Endothelial cell of umbilical vein (primary cell): ENCODE results near the gene OXNAD1. TPM values are rescaled to one million over a fixed set of nuclear protein-coding genes. Genes with fewer than 3 reads are reported as not detected.

ENCODE experiments used
- BruUV-seq: library from RNA; stranded (reverse); fragments of 400-500 nt; replicated peaks from 2 replicates; lab custom pipeline; 2021; lab: Mats Ljungman, UMichigan
- CTCF ChIA-PET: fragments of 300-600, 350-600 bp; sonication (Branson Sonifier 250); formaldehyde crosslinking; loops from one replicate; lab custom pipeline; 2021; ENCODE audit warnings: antibody characterized with exemption, inconsistent platforms; lab: Charles Lee
- POLR2A ChIA-PET: fragments of 300-600, 350-600 bp; sonication (Branson Sonifier 250); formaldehyde crosslinking; loops from one replicate; lab custom pipeline; 2021; ENCODE audit warnings: antibody characterized with exemption, inconsistent platforms; lab: Charles Lee
- DNase-seq: peaks from one replicate; pipeline ENCODE4 v3.0.0-alpha.2; 2011; ENCODE audit warnings: low read depth, low spot score
- FAIRE-seq: peaks from 2 replicates; lab custom pipeline; 2011; peaks lifted over from hg19 to GRCh38; lab: Jason Lieb, UNC
- H2AFZ ChIP-seq: 2 replicates; pipeline ENCODE4 v1.6.0; 2012; ENCODE audit warnings: low read depth, low read length, control low read depth, inconsistent platforms
- H3K27ac ChIP-seq: 2 replicates; pipeline ENCODE4 v1.5.1; 2011; ENCODE audit warnings: low read depth, mild to moderate bottlenecking, control low read depth, low read length, moderate library complexity; ENCODE audit not compliant: insufficient read depth
- H3K27me3 ChIP-seq, 2 experiments: 2 replicates each; pipeline versions ENCODE4 v1.6.0 to v1.6.1; 2011; ENCODE audit warnings: low read length in 2 of 2, mixed read lengths in 1 of 2; ENCODE audit not compliant: control insufficient read depth in 2 of 2, insufficient read depth in 2 of 2
- H3K36me3 ChIP-seq, 2 experiments: 2 replicates in 1 of 2; 3 replicates in 1 of 2; pipeline ENCODE4 v1.5.1; 2011; ENCODE audit warnings: low read length in 2 of 2, mild to moderate bottlenecking in 1 of 2, moderate library complexity in 1 of 2; ENCODE audit not compliant: control insufficient read depth in 2 of 2, insufficient read depth in 2 of 2; ENCODE audit errors: extremely low read depth in 1 of 2
- H3K4me1 ChIP-seq: 3 replicates; pipeline ENCODE4 v1.5.1; 2011; ENCODE audit warnings: mild to moderate bottlenecking, low read length; ENCODE audit not compliant: control insufficient read depth, insufficient read depth; ENCODE audit errors: extremely low read depth
- H3K4me2 ChIP-seq: 2 replicates; pipeline ENCODE4 v1.6.1; 2011; ENCODE audit warnings: low read length, control low read depth, mixed read lengths; ENCODE audit not compliant: insufficient read depth
- H3K4me3 ChIP-seq, 3 experiments: fragments of 200-600 bp in 1 of 3; sonication (generic), shearing (Covaris generic) in 1 of 3; replicated peaks in 1 of 3; 2 replicates each; pipeline ENCODE4 v1.5.1; 2011 to 2016; ENCODE audit warnings: control low read depth in 3 of 3, low read length in 3 of 3, mild to moderate bottlenecking in 2 of 3, inconsistent platforms in 1 of 3, low read depth in 1 of 3, moderate library complexity in 1 of 3; ENCODE audit not compliant: insufficient read depth in 1 of 3
- H3K79me2 ChIP-seq: 2 replicates; pipeline ENCODE4 v1.6.0; 2012; ENCODE audit warnings: low read length, inconsistent platforms; ENCODE audit not compliant: control insufficient read depth, insufficient read depth
- H3K9ac ChIP-seq: replicated peaks from 2 replicates; pipeline ENCODE3; 2011; ENCODE audit warnings: low read length, control low read depth; ENCODE audit not compliant: insufficient read depth; ENCODE audit errors: extremely low read depth
- H3K9me1 ChIP-seq: replicated peaks from 3 replicates; pipeline ENCODE4 v1.6.0; 2011; ENCODE audit warnings: mild to moderate bottlenecking, low read length; ENCODE audit not compliant: control insufficient read depth, insufficient read depth; ENCODE audit errors: extremely low read depth
- H3K9me3 ChIP-seq: replicated peaks from 2 replicates; pipeline ENCODE4 v1.5.1; 2012; ENCODE audit warnings: low read length, inconsistent platforms; ENCODE audit not compliant: control insufficient read depth, insufficient read depth
- H4K20me1 ChIP-seq: replicated peaks from 2 replicates; pipeline ENCODE3; 2011; ENCODE audit warnings: mild to moderate bottlenecking, low read length; ENCODE audit not compliant: control insufficient read depth, insufficient read depth; ENCODE audit errors: extremely low read depth
- EZH2 ChIP-seq: IDR thresholded peaks from 2 replicates; pipeline ENCODE4 v1.6.1; 2012; ENCODE audit warnings: borderline replicate concordance, low read depth, mild to moderate bottlenecking, moderate library complexity, low read length, inconsistent platforms; ENCODE audit not compliant: severe bottlenecking
- FOS ChIP-seq: IDR thresholded peaks from 2 replicates; pipeline ENCODE4 v1.6.1; 2011; ENCODE audit warnings: mild to moderate bottlenecking, low read length, moderate library complexity, borderline replicate concordance; ENCODE audit not compliant: insufficient read depth
- GATA2 ChIP-seq: IDR thresholded peaks from 2 replicates; pipeline ENCODE4 v1.7.0; 2011; ENCODE audit warnings: low read depth, mild to moderate bottlenecking, moderate library complexity, mixed read lengths, low read length; ENCODE audit not compliant: insufficient read length, insufficient read depth
- JUN ChIP-seq: IDR thresholded peaks from 2 replicates; pipeline ENCODE4 v1.6.1; 2011; ENCODE audit warnings: borderline replicate concordance, low read depth; ENCODE audit not compliant: insufficient read length, insufficient read depth
- MYC ChIP-seq: IDR thresholded peaks from one replicate; pipeline ENCODE4 v1.6.1; 2011; ENCODE audit warnings: mild to moderate bottlenecking, low read depth, low read length
- POLR2A ChIP-seq: IDR thresholded peaks from 2 replicates; pipeline ENCODE4 v1.6.1; 2012; ENCODE audit warnings: low read depth, mild to moderate bottlenecking, control low read depth, low read length
- POLR2AphosphoS5 ChIP-seq: IDR thresholded peaks from 2 replicates; pipeline ENCODE4 v1.6.1; 2012; ENCODE audit warnings: low read depth, mild to moderate bottlenecking, control low read depth, low read length, moderate library complexity; ENCODE audit not compliant: insufficient read depth
- dilution Hi-C: fragments of 300-500 bp; cut with MboI; formaldehyde crosslinking; loops from one replicate; pipeline ENCODE4 v1.15.0; 2019; ENCODE audit warnings: low sequenced_read_pairs; ENCODE audit not compliant: extremely low pct_ligation_motif_present
- intact Hi-C: fragments of 100-400 bp; cut with micrococcal nuclease; formaldehyde crosslinking; loops from one replicate; pipeline ENCODE4 v1.10.0; 2022
- polyA plus RNA-seq, 4 experiments: library from polyadenylated mRNA; depleted of rRNA in 3 of 4; stranded (reverse) in 3 of 4; unstranded in 1 of 4; fragments of >200 nt; gene quantifications; 2 replicates each; pipeline versions ENCODE4 v1.2.1 to v1.2.3, GENCODE V29; 2011 to 2012; ENCODE audit warnings: missing spikeins in 1 of 4
- total RNA-seq: library from RNA; stranded (reverse); gene quantifications from 2 replicates; pipeline ENCODE4 v1.2.3, GENCODE V29; 2021
- TF ChIP-seq, protein P1 (sequence below), 2 donors: IDR thresholded peaks; 1 replicate in 1 of 2; 2 replicates in 1 of 2; pipeline ENCODE4 v1.5.1; 2011; ENCODE audit warnings: low read length in 2 of 2, mild to moderate bottlenecking in 2 of 2, moderate library complexity in 2 of 2, control low read depth in 1 of 2, inconsistent platforms in 1 of 2, low read depth in 1 of 2; ENCODE audit not compliant: insufficient read depth in 1 of 2; ENCODE audit errors: extremely low read depth in 1 of 2
- TF ChIP-seq, protein P2 (sequence below): IDR thresholded peaks from 2 replicates; pipeline ENCODE4 v1.6.1; 2011; ENCODE audit not compliant: insufficient read depth, insufficient read length

Gene OXNAD1
- total and polyA plus RNA-seq, 2 donors (not counting 3 experiments of a cell fraction or from before 2014, with no cell fraction given), result 5.5 to 9.7 TPM

DNA sequence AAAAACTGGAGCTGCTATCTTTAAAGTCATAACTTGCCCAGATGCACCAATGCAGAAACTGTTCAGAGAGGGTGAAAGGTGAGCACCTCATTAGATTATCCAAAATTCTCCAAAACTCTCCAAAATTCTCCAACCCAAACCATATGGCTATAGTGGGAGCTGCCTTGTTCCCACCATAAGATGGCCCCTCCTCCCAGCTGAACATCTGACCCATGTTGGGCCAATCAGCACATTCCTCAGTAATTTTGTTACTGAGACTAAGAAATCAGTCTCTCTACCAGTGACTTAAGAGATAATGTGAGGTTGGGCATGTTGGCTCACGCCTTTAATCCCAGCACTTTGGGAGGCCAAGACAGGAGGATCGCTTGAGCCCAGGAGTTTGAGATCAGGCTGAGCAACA, 33.0 kb upstream of the OXNAD1 start:
- no peak for FAIRE-seq
- DNase-seq, result no peak
- Histone ChIP-seq H3K4me2 (no peak overlapping the region), H3K9ac (no peak overlapping the region), H3K9me1 (no peaks in the 10 kb centered on the region), H2AFZ (no peak overlapping the region), H3K4me3 (no peak overlapping the region), H3K27me3 (peaks cover 0 to 2% of the 10 kb centered on the region in 2 experiments), H3K36me3 (no peaks in the 10 kb centered on the region), H3K4me1 (no peaks in the 10 kb centered on the region), H4K20me1 (no peaks in the 10 kb centered on the region), H3K27ac (no peak overlapping the region), H3K79me2 (no peaks in the 10 kb centered on the region), H3K9me3 (no peaks in the 10 kb centered on the region)
- ChIA-PET CTCF (no interaction called here), POLR2A (no interaction called here)
- BruUV-seq, result no TSS peak
- intact Hi-C loops, result no loop called here
- TF ChIP-seq POLR2A, result no peak
- no peak for TF ChIP-seq EZH2
- TF ChIP-seq FOS, result no peak
- no peak for TF ChIP-seq JUN
- TF ChIP-seq MYC, result no peak
- no peak for TF ChIP-seq GATA2
- TF ChIP-seq, protein P1, sequence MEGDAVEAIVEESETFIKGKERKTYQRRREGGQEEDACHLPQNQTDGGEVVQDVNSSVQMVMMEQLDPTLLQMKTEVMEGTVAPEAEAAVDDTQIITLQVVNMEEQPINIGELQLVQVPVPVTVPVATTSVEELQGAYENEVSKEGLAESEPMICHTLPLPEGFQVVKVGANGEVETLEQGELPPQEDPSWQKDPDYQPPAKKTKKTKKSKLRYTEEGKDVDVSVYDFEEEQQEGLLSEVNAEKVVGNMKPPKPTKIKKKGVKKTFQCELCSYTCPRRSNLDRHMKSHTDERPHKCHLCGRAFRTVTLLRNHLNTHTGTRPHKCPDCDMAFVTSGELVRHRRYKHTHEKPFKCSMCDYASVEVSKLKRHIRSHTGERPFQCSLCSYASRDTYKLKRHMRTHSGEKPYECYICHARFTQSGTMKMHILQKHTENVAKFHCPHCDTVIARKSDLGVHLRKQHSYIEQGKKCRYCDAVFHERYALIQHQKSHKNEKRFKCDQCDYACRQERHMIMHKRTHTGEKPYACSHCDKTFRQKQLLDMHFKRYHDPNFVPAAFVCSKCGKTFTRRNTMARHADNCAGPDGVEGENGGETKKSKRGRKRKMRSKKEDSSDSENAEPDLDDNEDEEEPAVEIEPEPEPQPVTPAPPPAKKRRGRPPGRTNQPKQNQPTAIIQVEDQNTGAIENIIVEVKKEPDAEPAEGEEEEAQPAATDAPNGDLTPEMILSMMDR (IDR thresholded peaks at IDR 0.05; ENCODE audit: extremely low read depth in 1 of 2, insufficient read depth in 1 of 2, low read depth in 1 of 2, low read length in 2 of 2), result no peak
- TF ChIP-seq, protein P2, sequence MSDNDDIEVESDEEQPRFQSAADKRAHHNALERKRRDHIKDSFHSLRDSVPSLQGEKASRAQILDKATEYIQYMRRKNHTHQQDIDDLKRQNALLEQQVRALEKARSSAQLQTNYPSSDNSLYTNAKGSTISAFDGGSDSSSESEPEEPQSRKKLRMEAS, result no peak
- no peak for TF ChIP-seq POLR2AphosphoS5
- dilution Hi-C loops, result no loop called here
